HG03460 (cell line): ENCODE measurements around the gene UMPS.

Experiments
- ATAC-seq: cut with Tn5 transposase; IDR thresholded peaks from one replicate; pipeline ENCODE4 v1.9.1; 2021; ENCODE audit not compliant: unreplicated experiment

The UMPS gene

GRCh38 chr3:124763206-124763605 is 33.0 kb downstream of the UMPS start:
- ATAC-seq: no peak

- no peak for ATAC-seq
Observed at GRCh38 chr3:124763644-124764358, 33.5 kb downstream of the UMPS start.

GRCh38 chr3:124764746-124765145 is 34.5 kb downstream of the UMPS start:
- no peak for ATAC-seq

GRCh38 chr3:124765197-124765840 is 35.1 kb downstream of the UMPS start:
- no peak for ATAC-seq

- no peak for ATAC-seq
Observed at GRCh38 chr3:124766113-124767095, 36.2 kb downstream of the UMPS start.

- ATAC-seq: no peak
Observed at GRCh38 chr3:124767264-124767663, 37.0 kb downstream of the UMPS start.

GRCh38 chr3:124767691-124768090 is 37.4 kb downstream of the UMPS start:
- ATAC-seq: no peak

GRCh38 chr3:124768812-124769211 is 38.6 kb downstream of the UMPS start:
- ATAC-seq: no peak

GRCh38 chr3:124769462-124769861 is 39.2 kb downstream of the UMPS start:
- no peak for ATAC-seq

- ATAC-seq: no peak
Observed at GRCh38 chr3:124770336-124771082, 40.3 kb downstream of the UMPS start.

- no peak for ATAC-seq
Observed at GRCh38 chr3:124771083-124771445, 40.8 kb downstream of the UMPS start.

GRCh38 chr3:124772081-124772831 is 42.0 kb downstream of the UMPS start:
- no peak for ATAC-seq

GRCh38 chr3:124773351-124774326 is 43.4 kb downstream of the UMPS start:
- ATAC-seq: no peak

GRCh38 chr3:124774327-124774718 is 44.1 kb downstream of the UMPS start:
- ATAC-seq: no peak

- ATAC-seq: no peak
Observed at GRCh38 chr3:124774841-124775402, 44.7 kb downstream of the UMPS start.

GRCh38 chr3:124775877-124776276 is 45.6 kb downstream of the UMPS start:
- no peak for ATAC-seq

GRCh38 chr3:124776856-124777255 is 46.6 kb downstream of the UMPS start:
- ATAC-seq: no peak

GRCh38 chr3:124777762-124778470 is 47.7 kb downstream of the UMPS start:
- ATAC-seq: no peak
